K562 (cell line): ENCODE measurements around the gene TMEM132D.

Source experiments
- EP300 ChIP-seq: IDR thresholded peaks from 2 replicates; pipeline ENCODE4 v1.6.1; 2012; ENCODE audit warnings: low read length, improper control_type of control experiment
- TRIM24 ChIP-seq, 2 experiments: fragments of 450-650 bp; IDR thresholded peaks; 2 replicates each; pipeline ENCODE4 v1.6.1; 2016
- ZNF143 ChIP-seq: sonication (generic); formaldehyde crosslinking; IDR thresholded peaks from 2 replicates; pipeline ENCODE4 v1.9.0; 2022; ENCODE audit warnings: mild to moderate bottlenecking, missing genetic modification reagents
- ZNF57 ChIP-seq: fragments of 450-650 bp; formaldehyde crosslinking; IDR thresholded peaks from 2 replicates; pipeline ENCODE4 v1.4.0; 2020; ENCODE audit warnings: mild to moderate bottlenecking, moderate library complexity

DNA sequence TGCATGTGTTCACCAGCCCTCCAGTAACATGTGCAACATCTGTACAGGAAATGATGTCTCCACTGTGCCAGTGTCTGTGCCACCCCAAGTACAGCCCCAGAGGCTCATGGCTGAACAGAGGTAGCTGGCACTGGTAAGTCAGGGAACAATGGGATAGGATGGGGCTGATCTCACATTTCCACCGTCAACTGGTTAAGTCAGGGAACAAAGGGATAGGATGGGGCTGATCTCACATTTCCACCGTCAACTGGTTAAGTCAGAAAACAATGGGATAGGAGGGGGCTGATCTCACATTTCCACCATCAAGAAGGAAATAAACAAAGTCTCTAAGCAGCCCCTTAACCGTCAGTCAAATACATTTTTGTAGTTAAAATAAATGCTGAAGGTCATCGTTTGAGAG, 246.6 kb downstream of the TMEM132D start:
- no peak for TF ChIP-seq ZNF143
- no peak for TF ChIP-seq ZNF57 (CRISPR knock-in tag)
- no peak for TF ChIP-seq TRIM24 (IDR thresholded peaks at IDR 0.05)
- no peak for TF ChIP-seq EP300
